Raji (cell line): ENCODE measurements around the gene GAK.

Experiments used
- POLR2A ChIP-seq: IDR thresholded peaks from 2 replicates; pipeline ENCODE4 v1.6.1; 2011; ENCODE audit warnings: low read depth, low read length, control low read depth; ENCODE audit not compliant: insufficient read depth

GAK gene

DNA sequence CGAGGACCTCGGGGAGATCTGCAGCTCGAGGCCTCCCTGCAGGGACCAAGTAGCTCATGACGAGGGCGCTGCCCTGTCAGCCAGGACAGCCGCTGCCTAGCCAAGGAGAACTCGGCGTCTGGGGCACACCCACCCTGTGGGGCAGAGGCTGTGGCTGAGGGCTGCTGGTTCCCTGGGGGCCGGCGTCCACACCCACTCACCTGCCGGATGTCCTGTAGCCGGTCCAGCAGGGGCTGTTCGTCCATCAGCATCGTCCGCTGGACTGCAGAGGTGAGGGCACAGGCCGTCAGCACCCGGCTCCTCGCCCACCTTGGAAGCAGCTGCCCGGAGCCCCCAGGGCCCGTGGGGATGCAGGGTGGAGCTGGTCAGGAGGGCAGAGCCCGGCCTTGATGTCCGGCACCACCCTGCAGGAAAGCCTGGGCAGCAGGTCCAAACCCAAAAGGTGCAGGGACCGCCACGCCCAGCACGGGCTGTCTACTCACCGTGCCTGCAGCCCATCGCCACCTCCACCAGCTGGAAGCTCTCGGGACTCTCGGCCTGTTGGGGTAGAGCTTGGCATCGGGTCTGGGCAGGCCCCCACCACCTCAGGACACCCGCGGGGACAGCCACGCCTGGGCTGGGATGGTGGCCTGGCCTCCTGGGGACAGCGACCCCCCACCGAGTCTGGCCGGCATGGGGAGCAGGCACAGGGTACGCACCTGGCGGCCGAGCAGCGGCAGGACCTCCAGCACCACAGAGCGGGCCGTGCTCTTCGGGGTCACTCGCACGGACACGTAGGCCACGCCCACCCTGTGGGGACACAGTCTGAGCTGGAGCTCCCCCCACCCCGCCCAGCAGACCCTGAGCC, 34.4 kb upstream of the GAK start:
- TF ChIP-seq POLR2A = no peak

DNA sequence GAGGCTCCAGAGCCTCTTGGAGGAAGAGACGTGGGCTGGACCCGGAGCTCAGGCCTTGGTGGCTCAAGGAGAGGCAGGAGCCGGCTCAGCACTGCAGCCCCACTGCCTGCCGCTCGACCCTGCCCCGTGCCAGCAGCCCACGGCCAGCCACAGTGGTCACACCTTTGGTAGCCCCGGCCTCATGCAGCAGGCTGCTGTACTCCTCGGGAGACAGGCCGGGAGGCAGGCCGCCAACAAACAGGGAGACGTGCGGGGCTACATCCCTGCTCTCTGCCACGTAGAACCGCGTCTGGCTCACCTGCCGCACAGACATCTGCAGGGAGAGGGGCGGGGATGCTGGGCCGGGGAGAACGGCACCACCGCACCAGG, 33.6 kb upstream of the GAK start:
- TF ChIP-seq POLR2A = no peak

GRCh38 chr4:965048-965765, 33.1 kb upstream of the GAK start:
- TF ChIP-seq POLR2A = no peak

- no peak for TF ChIP-seq POLR2A
Observed at GRCh38 chr4:964346-965025, 32.4 kb upstream of the GAK start.

- no peak for TF ChIP-seq POLR2A
Observed at GRCh38 chr4:963276-964225, 31.4 kb upstream of the GAK start.

DNA sequence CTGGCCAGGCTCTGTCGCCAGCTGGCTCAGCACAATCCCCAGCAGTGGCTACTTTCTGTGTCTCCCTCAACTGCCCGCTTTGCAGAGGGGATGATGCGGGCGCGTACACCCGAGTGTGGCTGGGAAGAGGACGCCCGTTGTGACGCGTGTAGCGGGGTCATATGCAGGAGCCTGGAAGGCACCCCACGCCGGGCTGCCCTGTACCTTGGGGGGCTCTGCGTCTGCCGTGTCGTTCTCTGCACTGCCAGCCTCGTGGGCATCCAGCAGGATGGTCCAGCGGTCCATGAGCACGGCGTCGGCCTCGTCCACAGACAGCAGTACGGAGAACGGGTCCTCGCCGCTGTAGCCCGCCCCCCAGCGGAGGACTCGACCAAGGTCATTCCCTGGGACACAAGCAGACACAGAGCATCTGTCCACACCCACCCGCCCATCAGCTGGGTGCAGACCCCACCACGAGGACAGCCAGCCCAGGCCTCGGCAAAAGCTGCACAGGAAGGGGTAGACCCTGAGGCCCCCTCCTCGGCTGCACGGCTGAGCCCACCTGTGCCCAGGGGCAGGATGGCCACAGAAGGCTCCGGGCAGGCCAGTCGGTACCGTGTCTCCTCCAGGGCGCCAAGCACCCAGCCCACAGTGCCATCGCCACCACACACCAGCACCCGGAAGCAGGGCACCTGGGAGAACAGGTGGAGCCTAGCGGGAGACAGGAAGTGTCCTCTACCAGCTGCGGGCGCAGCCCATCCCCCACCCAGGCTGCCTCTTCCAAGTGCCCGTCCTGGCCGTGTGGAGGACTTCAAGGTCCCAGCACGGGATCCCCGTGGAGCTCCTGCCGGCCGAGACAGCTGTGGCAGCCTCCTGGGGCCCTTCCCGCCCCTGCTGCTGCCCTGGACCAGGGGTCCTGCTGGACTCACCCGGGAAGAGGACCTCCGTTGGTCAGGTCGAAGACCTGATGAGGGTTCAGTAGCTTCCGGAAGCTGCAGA, 30.4 kb upstream of the GAK start:
- TF ChIP-seq POLR2A = no peak

DNA sequence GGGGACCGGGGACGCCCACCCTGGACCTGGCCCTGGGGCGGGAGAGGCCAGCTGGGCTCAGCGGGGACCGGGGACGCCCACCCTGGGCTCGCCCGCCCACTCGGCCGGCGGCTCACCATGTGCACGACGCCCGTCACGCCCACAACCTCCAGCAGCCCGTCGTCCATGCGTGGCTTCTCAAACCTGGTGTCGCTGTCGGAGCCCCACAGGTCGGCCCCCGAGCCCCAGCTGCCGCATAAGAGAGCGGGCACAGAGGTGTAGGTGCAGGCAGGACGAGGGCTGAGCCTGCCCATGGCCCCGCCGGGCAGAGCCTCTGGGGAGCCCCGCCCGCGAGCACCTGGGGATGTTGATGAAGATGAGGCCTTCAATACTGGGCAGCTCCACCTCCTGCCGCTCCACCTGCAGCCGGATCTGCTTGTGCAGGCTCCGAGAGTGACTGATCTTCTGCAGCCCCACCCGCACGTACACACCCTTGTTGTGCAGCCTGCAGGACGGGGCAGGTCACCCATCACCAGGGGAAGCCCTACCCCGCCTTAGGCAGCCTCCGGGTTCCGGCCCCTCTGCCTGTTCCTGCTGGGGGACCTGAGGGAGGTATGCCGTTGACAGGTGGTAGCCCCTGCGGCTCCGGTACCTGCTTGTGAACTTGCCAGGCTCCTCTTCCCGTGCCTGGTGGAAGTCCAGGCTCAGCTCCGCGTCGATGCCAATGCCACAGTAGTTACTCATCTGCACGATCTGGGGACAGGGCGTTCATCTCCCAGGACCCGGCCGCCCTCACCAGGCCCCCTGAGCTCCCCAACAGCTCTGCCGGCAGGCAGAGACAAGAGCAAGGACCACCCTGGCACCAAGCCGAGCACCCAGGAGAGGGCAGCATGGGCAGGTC, 29.5 kb upstream of the GAK start:
- no peak for TF ChIP-seq POLR2A

DNA sequence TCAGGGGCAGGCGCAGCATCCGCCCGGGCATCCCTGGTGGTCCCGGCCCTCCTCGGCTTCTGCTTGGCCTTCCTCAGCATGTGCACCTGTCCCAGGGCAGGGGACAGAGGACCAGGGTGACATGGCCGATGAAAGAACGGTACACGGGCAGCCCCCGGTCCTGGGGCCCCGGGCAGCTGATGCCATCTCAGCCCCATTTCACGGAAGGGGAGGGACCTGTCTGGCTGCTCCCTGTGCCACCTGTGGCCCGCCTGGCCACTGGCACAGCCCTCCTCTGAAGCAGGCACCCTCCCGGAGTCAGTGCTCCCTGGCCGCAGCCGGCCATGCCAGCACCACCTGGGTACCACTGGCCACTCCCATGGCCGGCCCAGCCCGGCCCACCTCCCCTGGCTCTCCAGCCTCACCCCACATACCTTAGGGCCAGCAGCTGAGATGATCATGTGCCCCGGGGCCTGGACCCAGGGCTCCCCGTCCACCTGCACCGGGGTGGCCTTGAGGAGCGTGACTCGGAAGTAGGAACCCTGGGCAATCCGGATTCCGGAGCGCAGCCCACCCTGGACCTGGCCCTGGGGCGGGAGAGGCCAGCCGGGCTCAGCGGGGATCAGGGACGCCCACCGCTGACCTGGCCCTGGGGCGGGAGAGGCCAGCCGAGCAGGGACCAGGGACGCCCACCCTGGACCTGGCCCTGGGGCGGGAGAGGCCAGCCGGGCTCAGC, 28.7 kb upstream of the GAK start:
- TF ChIP-seq POLR2A = no peak

DNA sequence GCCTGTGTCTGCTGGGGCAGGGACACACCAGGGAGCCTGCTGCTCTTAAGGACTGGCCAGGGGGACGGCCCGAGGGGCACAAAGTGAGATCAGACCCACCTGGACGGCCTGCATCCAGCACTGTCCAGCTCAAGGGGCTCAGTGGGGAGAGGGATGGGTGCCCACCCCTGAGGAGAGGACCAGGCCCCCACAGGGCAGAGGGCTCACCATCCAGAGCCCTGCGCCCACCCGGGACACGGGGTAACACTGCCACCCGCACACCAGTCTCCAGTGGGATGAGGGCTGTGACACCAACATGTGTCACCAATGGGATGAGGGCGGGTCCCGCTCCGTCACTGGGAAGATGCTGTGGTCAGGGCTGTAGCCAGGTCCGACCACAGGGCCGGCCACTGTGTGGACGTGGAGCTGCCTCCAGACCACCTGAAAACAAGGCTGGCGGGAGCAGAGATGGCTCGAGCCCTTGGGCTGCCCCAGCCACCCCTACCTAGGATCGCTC, 28.1 kb upstream of the GAK start:
- TF ChIP-seq POLR2A = no peak

DNA sequence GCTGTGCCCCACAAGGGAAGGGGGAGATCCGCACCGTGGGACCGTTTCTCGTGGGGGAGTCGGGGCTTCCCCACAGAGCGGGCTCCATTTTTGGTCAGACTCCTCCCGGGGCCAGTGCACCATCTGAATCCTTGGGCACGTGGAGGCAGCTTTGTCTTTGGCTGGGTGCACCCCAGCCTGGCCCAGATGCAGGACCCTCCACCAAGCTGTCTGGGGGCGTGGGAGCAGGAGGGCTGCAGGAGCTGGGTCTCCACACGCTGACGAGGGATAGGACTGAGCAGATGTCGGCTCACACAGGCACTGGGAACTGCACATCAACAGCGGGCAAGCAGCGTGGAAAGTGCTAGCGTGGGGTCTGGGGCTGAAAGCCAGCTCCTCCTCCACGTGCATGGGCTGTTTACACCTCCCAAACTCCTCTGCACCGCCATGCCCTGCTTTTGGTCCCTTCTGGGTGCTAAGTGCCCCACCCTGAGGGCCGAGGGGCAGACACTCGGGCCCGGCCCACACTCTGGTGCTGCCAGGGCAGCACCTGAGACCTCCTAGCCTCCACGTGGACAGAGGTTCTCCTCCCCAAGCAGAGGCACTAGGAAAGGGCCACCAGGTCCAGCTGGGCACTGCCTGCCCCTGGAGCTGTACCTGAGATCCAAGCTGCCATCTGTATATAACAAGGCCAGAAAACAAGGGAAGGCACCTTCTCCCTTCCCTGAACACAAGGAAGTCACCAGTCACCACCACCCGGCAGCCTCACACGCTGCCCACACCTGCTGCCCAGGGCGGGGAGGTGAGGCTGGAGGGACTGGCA, 27.4 kb upstream of the GAK start:
- no peak for TF ChIP-seq POLR2A

- no peak for TF ChIP-seq POLR2A
Observed at GRCh38 chr4:958696-959337, 26.7 kb upstream of the GAK start.
